Neural cell (in vitro differentiated cells): ENCODE data around the gene CLIC4. TPM values are rescaled to one million over a fixed set of nuclear protein-coding genes. Genes with fewer than 3 reads are reported as not detected.
"Not testable (repeated sequence)": the region's sequence is repeated elsewhere in the genome, so short reads cannot be mapped to it uniquely, and the experiment has no call there.

Experiments
- H2AFZ ChIP-seq: fragments of 200-600, 300-800 bp; sonication (generic), shearing (Covaris generic); 2 replicates; pipeline ENCODE4 v1.6.0; 2014; ENCODE audit warnings: low read depth, mild to moderate bottlenecking, antibody characterized with exemption, low read length, moderate library complexity
- H3F3A ChIP-seq: fragments of 200-600 bp; shearing (Covaris generic); 2 replicates; pipeline ENCODE4 v1.6.1; 2016; ENCODE audit warnings: mild to moderate bottlenecking, moderate library complexity, mixed read lengths, antibody characterized with exemption, low read length; ENCODE audit not compliant: insufficient read depth, poor library complexity, severe bottlenecking
- H3K27ac ChIP-seq: fragments of 200-600, 300-800 bp; sonication (generic), shearing (Covaris generic); 2 replicates; pipeline ENCODE4 v1.5.1; 2014; ENCODE audit warnings: mild to moderate bottlenecking, low read length, moderate library complexity
- H3K27me3 ChIP-seq: fragments of 300-800, 200-600 bp; sonication (generic), shearing (Covaris generic); 2 replicates; pipeline ENCODE4 v1.6.0; 2014; ENCODE audit warnings: mild to moderate bottlenecking, low read depth, low read length, moderate library complexity; ENCODE audit not compliant: insufficient read depth
- H3K36me3 ChIP-seq: fragments of 300-800, 200-600 bp; sonication (generic), shearing (Covaris generic); 2 replicates; pipeline ENCODE4 v1.5.1; 2014; ENCODE audit warnings: mild to moderate bottlenecking, antibody characterized with exemption, low read length, moderate library complexity; ENCODE audit not compliant: insufficient read depth
- H3K4me2 ChIP-seq: fragments of 300-800, 200-600 bp; sonication (generic), shearing (Covaris generic); 2 replicates; pipeline ENCODE4 v1.6.0; 2014; ENCODE audit warnings: mild to moderate bottlenecking, low read length
- H3K4me3 ChIP-seq: fragments of 300-800, 200-600 bp; sonication (generic), shearing (Covaris generic); 2 replicates; pipeline ENCODE4 v1.5.1; 2014; ENCODE audit warnings: mild to moderate bottlenecking, low read length, moderate library complexity
- H3K79me2 ChIP-seq: fragments of 200-600 bp; shearing (Covaris generic); replicated peaks from 2 replicates; pipeline ENCODE4 v1.6.0; 2014; ENCODE audit warnings: mild to moderate bottlenecking, low read length, moderate library complexity; ENCODE audit not compliant: insufficient read depth
- H3K9ac ChIP-seq: fragments of 300-800, 200-600 bp; sonication (generic), shearing (Covaris generic); 2 replicates; pipeline ENCODE4 v1.6.1; 2016; ENCODE audit warnings: mild to moderate bottlenecking, low read length, mixed read lengths
- H3K9me2 ChIP-seq: fragments of 200-600 bp; shearing (Covaris generic); 2 replicates; pipeline ENCODE4 v1.6.1; 2016; ENCODE audit warnings: mild to moderate bottlenecking, low read length, mixed read lengths; ENCODE audit not compliant: insufficient read depth
- H3K9me3 ChIP-seq: fragments of 200-600, 300-800 bp; sonication (generic), shearing (Covaris generic); 2 replicates; pipeline ENCODE4 v1.6.1; 2016; ENCODE audit warnings: mild to moderate bottlenecking, mixed run types, low read length, moderate library complexity, mixed read lengths
- H4K20me1 ChIP-seq: fragments of 200-600 bp; shearing (Covaris generic); 2 replicates; pipeline ENCODE4 v1.6.1; 2016; ENCODE audit warnings: mild to moderate bottlenecking, mixed run types; ENCODE audit not compliant: insufficient read depth
- EP300 ChIP-seq: fragments of 450-650 bp; conservative IDR thresholded peaks from 2 replicates; pipeline ENCODE4 v1.6.1; 2014; ENCODE audit warnings: antibody characterized with exemption, mild to moderate bottlenecking, moderate library complexity; ENCODE audit not compliant: poor library complexity, severe bottlenecking
- EZH2 ChIP-seq: fragments of 200-600, 300-800 bp; shearing (Covaris generic), sonication (generic); IDR thresholded peaks from 2 replicates; pipeline ENCODE4 v1.6.1; 2014; ENCODE audit warnings: antibody characterized with exemption, low read length, borderline replicate concordance, mild to moderate bottlenecking; ENCODE audit not compliant: insufficient read depth, poor library complexity, severe bottlenecking
- MXI1 ChIP-seq: fragments of 450-650 bp; conservative IDR thresholded peaks from 2 replicates; pipeline ENCODE4 v1.6.1; 2014; ENCODE audit warnings: antibody characterized with exemption, mild to moderate bottlenecking; ENCODE audit not compliant: poor library complexity, severe bottlenecking
- POLR2AphosphoS5 ChIP-seq: IDR thresholded peaks from 2 replicates; pipeline ENCODE4 v1.6.1; 2012
- RAD21 ChIP-seq: fragments of 450-650 bp; conservative IDR thresholded peaks from 2 replicates; pipeline ENCODE4 v1.6.1; 2014; ENCODE audit warnings: antibody characterized with exemption, mild to moderate bottlenecking, moderate library complexity
- SMC3 ChIP-seq: fragments of 450-650 bp; conservative IDR thresholded peaks from 2 replicates; pipeline ENCODE4 v1.6.1; 2014; ENCODE audit warnings: antibody characterized with exemption, mild to moderate bottlenecking, moderate library complexity; ENCODE audit not compliant: poor library complexity
- TAF1 ChIP-seq: IDR thresholded peaks from 2 replicates; pipeline ENCODE4 v1.6.1; 2012; ENCODE audit warnings: low read depth
- polyA plus RNA-seq: library from polyadenylated mRNA; depleted of rRNA; stranded (reverse); fragments of >200 nt; gene quantifications from 2 replicates; pipeline ENCODE4 v1.2.3, GENCODE V29; 2014
- TF ChIP-seq, protein P1 (sequence below): IDR thresholded peaks from 2 replicates; pipeline ENCODE4 v1.6.1; 2012; ENCODE audit warnings: borderline replicate concordance
- TF ChIP-seq, protein P2 (sequence below): fragments of 450-650 bp; IDR thresholded peaks from 2 replicates; pipeline ENCODE4 v1.5.1; 2014; ENCODE audit warnings: antibody characterized with exemption, mild to moderate bottlenecking, moderate library complexity; ENCODE audit not compliant: poor library complexity, severe bottlenecking

CLIC4 gene
- polyA plus RNA-seq, 1 donor from 2014 or later: 133 TPM

DNA sequence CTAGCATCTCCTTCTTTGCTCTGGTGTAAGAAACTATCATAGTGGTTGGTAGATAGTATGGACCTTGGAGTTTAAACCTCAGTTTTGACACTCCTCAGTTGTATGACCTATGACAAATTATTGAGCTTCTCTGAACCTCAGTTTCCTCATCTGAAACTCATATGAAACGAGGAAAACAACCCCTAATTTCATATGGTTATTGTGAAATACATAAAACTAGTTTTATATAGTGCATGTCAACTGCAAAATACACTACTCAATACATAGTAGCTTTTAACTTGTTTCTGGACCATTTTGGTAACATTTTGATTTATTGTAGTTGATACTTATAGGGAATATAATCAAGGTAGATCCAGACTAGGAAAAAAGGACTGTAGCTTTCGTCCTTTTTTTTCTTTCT lies 32.9 kb downstream of the CLIC4 start:
- no peak for TF ChIP-seq SMC3
- no peak for TF ChIP-seq POLR2AphosphoS5
- Histone ChIP-seq H4K20me1 (no peaks in the 10 kb centered on the region), H3K9me2 (no peaks in the 10 kb centered on the region)

DNA sequence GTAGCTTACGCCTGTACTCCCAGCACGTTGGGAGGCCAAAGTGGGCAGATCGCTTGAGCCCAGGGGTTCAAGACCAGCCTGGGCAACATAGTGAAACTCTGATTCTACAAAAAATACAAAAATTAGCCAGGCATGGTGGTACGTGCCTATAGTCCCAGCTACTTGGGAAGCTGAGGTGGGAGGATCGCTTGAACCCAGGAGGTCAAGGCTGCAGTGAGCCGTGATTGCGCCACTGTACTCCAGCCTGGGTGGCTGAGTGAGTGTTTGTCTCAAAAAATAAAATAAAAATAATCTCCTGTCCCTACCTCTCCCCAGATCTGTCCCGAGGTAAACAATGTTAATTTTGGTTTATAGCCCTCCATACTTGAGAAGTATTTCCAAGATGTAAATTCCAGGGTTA lies 34.0 kb downstream of the CLIC4 start:
- not testable (repeated sequence) for H3K27me3 ChIP-seq, H3K4me2 ChIP-seq, H3K4me3 ChIP-seq, H3K27ac ChIP-seq, H3K9ac ChIP-seq, H3K36me3 ChIP-seq, H2AFZ ChIP-seq, H3K9me3 ChIP-seq, H4K20me1 ChIP-seq, H3K9me2 ChIP-seq, H3F3A ChIP-seq
- peaks cover 64% of the 10 kb centered on the region for H3K79me2 ChIP-seq

More for the DNA sequence above, 32.9 kb downstream of the CLIC4 start:
- no peaks in the 10 kb centered on the region for H3K9me3 ChIP-seq
- no peak overlapping the region for H3K4me3 ChIP-seq
- no peak overlapping the region for H3K9ac ChIP-seq
- no peaks in the 10 kb centered on the region for H3K27me3 ChIP-seq
- no peak overlapping the region for H3K27ac ChIP-seq
- no peaks in the 10 kb centered on the region for H3F3A ChIP-seq
- H2AFZ ChIP-seq: no peak overlapping the region
- no peak overlapping the region for H3K4me2 ChIP-seq
- H3K36me3 ChIP-seq: no peaks in the 10 kb centered on the region
- peaks cover 66% of the 10 kb centered on the region for H3K79me2 ChIP-seq

DNA sequence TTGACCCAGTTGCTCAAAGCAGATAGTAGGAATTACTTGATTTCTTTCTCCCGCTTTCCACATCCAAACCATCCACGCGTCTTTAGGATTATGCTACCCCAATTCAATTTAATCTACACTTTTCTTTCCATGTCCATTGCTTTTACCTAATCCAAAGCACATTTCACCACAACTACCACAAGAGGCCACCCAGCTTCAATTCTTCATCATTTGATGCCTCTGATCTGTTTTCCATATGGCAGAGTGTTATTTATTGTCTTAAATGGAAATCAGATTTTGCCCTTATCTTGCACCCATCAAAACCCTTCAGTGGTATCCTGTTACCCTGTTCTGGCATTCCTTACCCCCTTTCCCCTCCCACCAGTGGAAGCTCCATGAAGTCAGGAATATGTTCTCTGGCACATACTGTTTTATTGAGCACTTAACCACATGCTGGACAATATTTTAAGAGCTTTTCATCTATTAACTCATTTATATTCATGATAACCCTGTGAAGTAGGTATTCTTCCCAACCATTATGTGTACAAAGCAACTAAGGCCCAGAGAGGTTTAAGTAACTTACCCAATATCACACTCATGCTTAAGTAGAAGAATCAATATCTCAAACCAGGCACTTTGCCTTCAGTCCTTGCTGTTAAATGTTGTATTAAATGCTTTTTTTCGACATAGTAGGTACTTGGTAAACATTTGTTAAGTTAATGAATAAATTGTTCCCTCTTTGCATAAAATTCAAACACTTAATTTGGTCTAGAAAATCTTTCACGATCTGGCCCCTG lies 34.6 kb downstream of the CLIC4 start:
- peaks cover 57% of the 10 kb centered on the region for H3K79me2 ChIP-seq
- H3K4me2 ChIP-seq: no peak overlapping the region
- H3K27me3 ChIP-seq: no peaks in the 10 kb centered on the region
- H4K20me1 ChIP-seq: no peaks in the 10 kb centered on the region
- no peak overlapping the region for H2AFZ ChIP-seq
- no peaks in the 10 kb centered on the region for H3K9me3 ChIP-seq
- no peak overlapping the region for H3K27ac ChIP-seq
- H3K9me2 ChIP-seq: no peaks in the 10 kb centered on the region
- H3K4me3 ChIP-seq: no peak overlapping the region
- no peaks in the 10 kb centered on the region for H3F3A ChIP-seq
- no peak overlapping the region for H3K9ac ChIP-seq
- TF ChIP-seq EZH2 (no peak), POLR2AphosphoS5 (no peak), EP300 (no peak), SMC3 (no peak), RAD21 (no peak), MXI1 (no peak), TAF1 (no peak)
- TF ChIP-seq, protein P1, sequence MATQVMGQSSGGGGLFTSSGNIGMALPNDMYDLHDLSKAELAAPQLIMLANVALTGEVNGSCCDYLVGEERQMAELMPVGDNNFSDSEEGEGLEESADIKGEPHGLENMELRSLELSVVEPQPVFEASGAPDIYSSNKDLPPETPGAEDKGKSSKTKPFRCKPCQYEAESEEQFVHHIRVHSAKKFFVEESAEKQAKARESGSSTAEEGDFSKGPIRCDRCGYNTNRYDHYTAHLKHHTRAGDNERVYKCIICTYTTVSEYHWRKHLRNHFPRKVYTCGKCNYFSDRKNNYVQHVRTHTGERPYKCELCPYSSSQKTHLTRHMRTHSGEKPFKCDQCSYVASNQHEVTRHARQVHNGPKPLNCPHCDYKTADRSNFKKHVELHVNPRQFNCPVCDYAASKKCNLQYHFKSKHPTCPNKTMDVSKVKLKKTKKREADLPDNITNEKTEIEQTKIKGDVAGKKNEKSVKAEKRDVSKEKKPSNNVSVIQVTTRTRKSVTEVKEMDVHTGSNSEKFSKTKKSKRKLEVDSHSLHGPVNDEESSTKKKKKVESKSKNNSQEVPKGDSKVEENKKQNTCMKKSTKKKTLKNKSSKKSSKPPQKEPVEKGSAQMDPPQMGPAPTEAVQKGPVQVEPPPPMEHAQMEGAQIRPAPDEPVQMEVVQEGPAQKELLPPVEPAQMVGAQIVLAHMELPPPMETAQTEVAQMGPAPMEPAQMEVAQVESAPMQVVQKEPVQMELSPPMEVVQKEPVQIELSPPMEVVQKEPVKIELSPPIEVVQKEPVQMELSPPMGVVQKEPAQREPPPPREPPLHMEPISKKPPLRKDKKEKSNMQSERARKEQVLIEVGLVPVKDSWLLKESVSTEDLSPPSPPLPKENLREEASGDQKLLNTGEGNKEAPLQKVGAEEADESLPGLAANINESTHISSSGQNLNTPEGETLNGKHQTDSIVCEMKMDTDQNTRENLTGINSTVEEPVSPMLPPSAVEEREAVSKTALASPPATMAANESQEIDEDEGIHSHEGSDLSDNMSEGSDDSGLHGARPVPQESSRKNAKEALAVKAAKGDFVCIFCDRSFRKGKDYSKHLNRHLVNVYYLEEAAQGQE: no peak
- TF ChIP-seq, protein P2, sequence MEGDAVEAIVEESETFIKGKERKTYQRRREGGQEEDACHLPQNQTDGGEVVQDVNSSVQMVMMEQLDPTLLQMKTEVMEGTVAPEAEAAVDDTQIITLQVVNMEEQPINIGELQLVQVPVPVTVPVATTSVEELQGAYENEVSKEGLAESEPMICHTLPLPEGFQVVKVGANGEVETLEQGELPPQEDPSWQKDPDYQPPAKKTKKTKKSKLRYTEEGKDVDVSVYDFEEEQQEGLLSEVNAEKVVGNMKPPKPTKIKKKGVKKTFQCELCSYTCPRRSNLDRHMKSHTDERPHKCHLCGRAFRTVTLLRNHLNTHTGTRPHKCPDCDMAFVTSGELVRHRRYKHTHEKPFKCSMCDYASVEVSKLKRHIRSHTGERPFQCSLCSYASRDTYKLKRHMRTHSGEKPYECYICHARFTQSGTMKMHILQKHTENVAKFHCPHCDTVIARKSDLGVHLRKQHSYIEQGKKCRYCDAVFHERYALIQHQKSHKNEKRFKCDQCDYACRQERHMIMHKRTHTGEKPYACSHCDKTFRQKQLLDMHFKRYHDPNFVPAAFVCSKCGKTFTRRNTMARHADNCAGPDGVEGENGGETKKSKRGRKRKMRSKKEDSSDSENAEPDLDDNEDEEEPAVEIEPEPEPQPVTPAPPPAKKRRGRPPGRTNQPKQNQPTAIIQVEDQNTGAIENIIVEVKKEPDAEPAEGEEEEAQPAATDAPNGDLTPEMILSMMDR: no peak
- H3K36me3 ChIP-seq: no peaks in the 10 kb centered on the region

DNA sequence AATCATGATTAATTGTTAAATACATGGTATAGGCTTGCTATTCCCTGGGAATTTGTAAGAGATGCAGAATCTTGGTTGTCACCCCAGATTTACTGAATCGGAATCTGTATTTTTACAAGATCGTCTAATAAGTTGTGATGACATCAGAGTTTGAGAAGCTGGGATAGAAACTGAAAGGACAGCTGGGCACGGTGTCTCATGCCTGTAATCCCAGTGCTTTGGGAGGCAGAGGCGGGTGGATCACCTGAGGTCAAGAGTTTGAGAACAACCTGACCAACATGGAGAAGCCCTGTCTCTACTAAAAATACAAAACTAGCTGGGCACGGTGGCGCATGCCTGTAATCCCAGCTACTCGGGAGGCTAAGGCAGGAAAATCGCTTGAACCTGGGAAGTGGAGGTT lies 35.4 kb downstream of the CLIC4 start:
- not testable (repeated sequence) for H3F3A ChIP-seq, H2AFZ ChIP-seq, H3K4me2 ChIP-seq, H3K9me3 ChIP-seq, H3K9ac ChIP-seq, H3K36me3 ChIP-seq, H3K9me2 ChIP-seq, H3K27me3 ChIP-seq, H3K4me3 ChIP-seq, H3K27ac ChIP-seq, H4K20me1 ChIP-seq
- H3K79me2 ChIP-seq: peaks cover 50% of the 10 kb centered on the region
